K562 (cell line): Measurements from ENCODE around the gene DDR1. TPM values are rescaled to one million over a fixed set of nuclear protein-coding genes. Genes with fewer than 3 reads are reported as not detected.

Experiments
- ATF7 ChIP-seq: fragments of 450-650 bp; IDR thresholded peaks from 2 replicates; pipeline ENCODE4 v1.7.1; 2014; ENCODE audit warnings: mild to moderate bottlenecking, moderate library complexity
- CHD7 ChIP-seq: fragments of 200-600 bp; sonication (generic); IDR thresholded peaks from one replicate; pipeline ENCODE4 v1.6.1; 2012; ENCODE audit warnings: mild to moderate bottlenecking, low read depth, low read length, inconsistent platforms
- MEF2A ChIP-seq: IDR thresholded peaks from 2 replicates; pipeline ENCODE4 v1.6.1; 2011; ENCODE audit warnings: low read depth, mild to moderate bottlenecking, low read length, moderate library complexity; ENCODE audit not compliant: control insufficient read depth
- MTA1 ChIP-seq: fragments of 450-650 bp; IDR thresholded peaks from 2 replicates; pipeline ENCODE4 v1.6.1; 2017; ENCODE audit warnings: borderline replicate concordance
- NR2C2 ChIP-seq, 2 experiments: fragments of 200-800 bp in 1 of 2; sonication (Bioruptor generic) in 1 of 2; sonication (generic) in 1 of 2; formaldehyde crosslinking in 1 of 2; IDR thresholded peaks; 2 replicates each; pipeline versions ENCODE4 v1.6.1 to v1.8.0; 2016 to 2022; ENCODE audit warnings: mild to moderate bottlenecking in 1 of 2, missing compliant biosample characterization in 1 of 2, missing genetic modification characterization in 1 of 2, missing genetic modification reagents in 1 of 2
- PURB ChIP-seq: sonication (generic); formaldehyde crosslinking; IDR thresholded peaks from 2 replicates; pipeline ENCODE4 v1.9.0; 2021; ENCODE audit warnings: low read depth, mild to moderate bottlenecking, missing genetic modification reagents
- RAD51 ChIP-seq: fragments of 450-650 bp; IDR thresholded peaks from 2 replicates; pipeline ENCODE4 v1.7.1; 2016; ENCODE audit warnings: low read depth, mild to moderate bottlenecking, borderline replicate concordance
- SAFB2 ChIP-seq: fragments of 200-400 bp; formaldehyde crosslinking; IDR thresholded peaks from 2 replicates; pipeline ENCODE4 v1.6.1; 2018; ENCODE audit warnings: borderline replicate concordance, low read length, low read depth, moderate library complexity; ENCODE audit not compliant: severe bottlenecking
- SMARCA4 ChIP-seq: fragments of 450-650 bp; IDR thresholded peaks from 2 replicates; pipeline ENCODE4 v1.6.1; 2016
- ZNF316 ChIP-seq: fragments of 450-650 bp; IDR thresholded peaks from 2 replicates; pipeline ENCODE4 v1.6.1; 2016
- polyA plus RNA-seq, 8 experiments: library from polyadenylated mRNA; depleted of rRNA in 4 of 8; stranded (reverse) in 5 of 8; unstranded in 3 of 8; fragments of >200 nt; fragmentation: Nextera tagmentation in 2 of 8; fragmentation: Illumina TruSeq in 1 of 8; extraction: Ambion mirVana in 2 of 8; extraction: Trizol in 1 of 8; gene quantifications; 2 replicates each; pipeline versions ENCODE4 v1.2.1 to v1.2.3, GENCODE V29; 2011 to 2014; ENCODE audit warnings: inconsistent platforms in 1 of 8, missing spikeins in 1 of 8
- total RNA-seq, 7 experiments: library from RNA; depleted of rRNA in 6 of 7; stranded (reverse); fragments of >200 nt in 6 of 7; fragmentation: Illumina TruSeq in 2 of 7; extraction: Trizol in 2 of 7; gene quantifications; 2 replicates each; pipeline versions ENCODE4 v1.2.1 to v1.2.3, GENCODE V29; 2011 to 2021; ENCODE audit warnings: low replicate concordance in 1 of 7

DDR1 gene
- total and polyA plus RNA-seq, 9 of the 15 experiments (the other 6 are each of a cell fraction or from before 2014, with no cell fraction given): 1.4 to 44.6 (median 12.2) TPM

DNA sequence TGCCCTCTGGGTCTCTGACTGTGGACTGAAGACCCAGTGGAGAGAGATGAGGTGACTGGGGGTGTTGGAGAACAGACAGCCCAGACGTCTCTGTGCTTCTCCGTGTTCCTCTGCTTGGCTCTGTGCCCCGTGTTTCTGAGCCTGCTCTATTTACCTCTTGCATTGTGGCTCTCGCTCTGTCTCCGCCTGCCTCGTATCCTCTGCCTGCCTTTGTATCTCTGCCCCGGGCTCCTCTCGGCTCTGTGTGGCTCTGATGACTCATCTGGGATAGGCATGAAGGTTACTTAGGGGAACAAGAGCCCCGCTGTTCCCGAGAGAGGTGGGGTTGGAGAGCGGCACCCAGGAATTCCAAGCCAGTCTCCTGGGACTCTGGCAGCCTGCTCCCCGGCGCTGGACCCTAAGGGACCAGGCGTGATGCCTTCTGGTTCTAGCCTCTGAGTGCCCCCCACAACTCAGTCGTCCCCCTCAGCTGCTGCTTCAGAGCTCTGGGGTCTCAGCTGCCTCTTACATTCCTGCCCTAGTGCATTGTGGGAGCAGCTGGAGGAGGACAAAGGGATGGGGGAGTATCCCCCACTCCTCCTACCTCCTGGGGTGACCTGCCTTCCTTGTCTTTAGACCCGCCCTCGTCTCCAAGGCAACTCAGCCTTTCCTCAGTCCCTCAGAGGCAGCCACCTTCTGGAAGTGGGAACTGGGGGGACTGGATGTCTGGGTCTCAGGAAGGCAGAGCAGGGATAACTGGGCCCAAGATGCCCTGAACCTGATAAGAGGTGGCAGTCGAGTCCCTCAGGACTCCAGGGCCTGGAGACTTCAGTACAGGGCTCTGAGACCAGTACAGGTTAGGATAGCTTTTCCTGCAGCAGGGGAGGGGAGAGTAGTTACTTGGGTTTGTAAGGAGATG, 1.9 kb downstream of the DDR1 start (continued):
- TF ChIP-seq CHD7: no peak
- TF ChIP-seq MEF2A: no peak
- TF ChIP-seq ATF7: no peak
- TF ChIP-seq RAD51: no peak
- no peak for TF ChIP-seq NR2C2 (CRISPR knock-in tag; IDR thresholded peaks at IDR 0.05)
- no peak for TF ChIP-seq NR2C2 (tag; IDR thresholded peaks at IDR 0.05)
- no peak for TF ChIP-seq MTA1
- TF ChIP-seq ZNF316: no peak
- TF ChIP-seq PURB: no peak
- peak; percentile 65 for TF ChIP-seq SMARCA4
- TF ChIP-seq SAFB2: no peak
